ENCODE measurements around the gene G6PC2.

Gene G6PC2

DNA sequence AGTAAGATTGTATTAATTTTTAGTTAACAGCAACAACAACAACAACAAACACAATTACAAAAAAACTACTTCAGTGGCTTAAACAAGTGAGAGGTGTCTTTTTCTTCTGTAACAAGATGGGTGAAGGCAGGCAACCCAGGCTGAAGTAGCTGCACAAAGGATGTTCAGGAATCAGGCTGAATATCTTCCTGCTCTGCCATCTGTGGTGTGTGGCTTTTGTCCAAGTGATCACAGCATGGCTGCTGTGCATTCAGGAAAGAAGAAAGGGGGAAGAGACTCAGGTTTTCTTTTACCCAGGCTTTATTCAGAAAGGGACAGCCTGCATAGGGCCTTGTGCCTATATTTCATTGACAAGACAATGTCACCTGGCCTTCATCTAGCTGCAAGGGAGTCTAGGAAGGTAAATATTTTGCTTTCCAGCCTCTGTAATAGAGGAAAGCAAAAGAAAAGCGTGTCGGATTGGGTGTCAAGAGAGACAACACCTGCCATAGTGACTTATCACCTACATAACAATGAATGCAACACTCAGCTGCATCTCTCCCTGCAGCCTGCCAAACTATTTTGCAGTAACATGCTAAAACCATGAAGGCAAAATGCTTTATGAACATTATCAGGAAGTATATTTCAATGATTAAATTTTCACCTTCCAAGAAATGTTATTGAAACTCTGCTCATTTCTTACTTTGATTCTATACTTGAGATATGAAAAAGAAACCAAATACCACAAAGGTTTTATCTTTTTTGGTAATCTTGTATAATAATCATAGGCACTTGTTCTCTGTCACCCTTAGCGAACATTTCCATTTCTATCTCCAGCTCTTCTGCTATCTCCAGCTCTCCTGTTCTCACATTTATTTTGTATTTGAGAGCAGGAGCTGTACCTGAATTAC lies 14.6 kb downstream of the G6PC2 start:
- Histone ChIP-seq H3K36me3 (no peaks in the 10 kb centered on the region), H3K27ac (no peak overlapping the region), H3K27me3 (peaks cover 34% of the 10 kb centered on the region), H3K4me1 (ENCODE audit: control insufficient read depth in 1 of 2, insufficient read depth in 1 of 2, low read depth in 1 of 2, low read length in 1 of 2) (peaks cover 4 to 8% of the 10 kb centered on the region in 2 experiments), H3K4me3 (ENCODE audit: low read depth in 1 of 2, low read length in 1 of 2) (no peak overlapping the region), H3K9me3 (no peaks in the 10 kb centered on the region)
- TF ChIP-seq, protein P1, sequence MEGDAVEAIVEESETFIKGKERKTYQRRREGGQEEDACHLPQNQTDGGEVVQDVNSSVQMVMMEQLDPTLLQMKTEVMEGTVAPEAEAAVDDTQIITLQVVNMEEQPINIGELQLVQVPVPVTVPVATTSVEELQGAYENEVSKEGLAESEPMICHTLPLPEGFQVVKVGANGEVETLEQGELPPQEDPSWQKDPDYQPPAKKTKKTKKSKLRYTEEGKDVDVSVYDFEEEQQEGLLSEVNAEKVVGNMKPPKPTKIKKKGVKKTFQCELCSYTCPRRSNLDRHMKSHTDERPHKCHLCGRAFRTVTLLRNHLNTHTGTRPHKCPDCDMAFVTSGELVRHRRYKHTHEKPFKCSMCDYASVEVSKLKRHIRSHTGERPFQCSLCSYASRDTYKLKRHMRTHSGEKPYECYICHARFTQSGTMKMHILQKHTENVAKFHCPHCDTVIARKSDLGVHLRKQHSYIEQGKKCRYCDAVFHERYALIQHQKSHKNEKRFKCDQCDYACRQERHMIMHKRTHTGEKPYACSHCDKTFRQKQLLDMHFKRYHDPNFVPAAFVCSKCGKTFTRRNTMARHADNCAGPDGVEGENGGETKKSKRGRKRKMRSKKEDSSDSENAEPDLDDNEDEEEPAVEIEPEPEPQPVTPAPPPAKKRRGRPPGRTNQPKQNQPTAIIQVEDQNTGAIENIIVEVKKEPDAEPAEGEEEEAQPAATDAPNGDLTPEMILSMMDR (IDR thresholded peaks at IDR 0.05) = no peak

DNA sequence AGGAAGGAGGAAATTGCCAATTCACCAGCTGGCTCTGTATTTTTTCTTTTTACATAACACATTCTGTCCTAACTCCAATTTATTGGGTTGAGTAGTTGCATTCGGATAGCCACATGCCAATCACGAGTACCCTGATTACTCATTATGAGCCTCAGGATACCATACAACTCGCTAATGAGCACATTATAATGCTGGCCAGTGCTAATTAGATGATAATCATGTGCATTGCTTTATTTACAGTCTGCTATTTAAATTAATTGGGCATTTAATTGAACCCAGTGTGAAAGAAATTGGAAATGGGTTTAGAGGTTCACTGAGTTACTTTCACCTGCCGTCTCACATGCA lies 15.2 kb downstream of the G6PC2 start:
- H3K27ac ChIP-seq = no peak overlapping the region
- no peaks in the 10 kb centered on the region for H3K36me3 ChIP-seq
- H3K9me3 ChIP-seq = no peaks in the 10 kb centered on the region
- TF ChIP-seq, protein P1 (IDR thresholded peaks at IDR 0.05) = no peak
- peaks cover 4 to 8% of the 10 kb centered on the region in 2 experiments for H3K4me1 ChIP-seq (ENCODE audit: control insufficient read depth in 1 of 2, insufficient read depth in 1 of 2, low read depth in 1 of 2, low read length in 1 of 2)
- no peak overlapping the region for H3K4me3 ChIP-seq (ENCODE audit: low read depth in 1 of 2, low read length in 1 of 2)
- H3K27me3 ChIP-seq = peaks cover 28% of the 10 kb centered on the region

DNA sequence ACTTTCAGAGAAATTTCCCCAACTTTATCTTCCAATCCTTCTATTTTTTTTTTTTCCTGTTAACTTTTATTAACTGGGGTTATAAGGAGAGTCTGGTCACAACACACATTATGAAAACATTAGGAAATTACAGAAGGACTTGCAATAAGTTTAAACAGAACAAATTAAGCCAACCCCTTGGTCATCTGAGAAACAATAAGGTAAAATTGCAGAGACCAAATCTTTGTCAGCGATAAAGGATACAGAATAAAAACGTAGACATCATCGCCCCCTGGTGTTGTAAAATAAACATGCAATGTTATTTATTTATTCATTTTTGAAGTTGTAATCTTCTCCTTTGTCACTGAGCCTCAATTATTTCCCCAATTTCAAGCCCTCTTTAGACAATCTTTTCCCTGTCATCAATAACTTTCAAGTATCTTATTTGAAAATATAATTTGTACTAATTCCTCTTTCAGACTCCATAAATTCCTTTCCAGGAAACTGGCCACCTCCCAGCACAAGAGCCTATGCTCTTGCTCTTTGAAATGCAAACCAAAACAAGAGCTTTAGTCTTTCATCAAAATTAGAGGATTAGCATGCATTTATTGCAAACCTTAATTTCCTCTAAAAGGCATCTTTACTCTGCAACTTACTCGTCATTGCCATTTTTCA lies 19.5 kb downstream of the G6PC2 start:
- no peaks in the 10 kb centered on the region for H3K36me3 ChIP-seq
- TF ChIP-seq, protein P1 (IDR thresholded peaks at IDR 0.05) = peak; percentile 21
- no peaks in the 10 kb centered on the region for H3K4me1 ChIP-seq (ENCODE audit: control insufficient read depth in 1 of 2, insufficient read depth in 1 of 2, low read depth in 1 of 2, low read length in 1 of 2)
- no peak overlapping the region for H3K4me3 ChIP-seq (ENCODE audit: low read depth in 1 of 2, low read length in 1 of 2)
- H3K9me3 ChIP-seq = no peaks in the 10 kb centered on the region
- no peak overlapping the region for H3K27ac ChIP-seq
- no peaks in the 10 kb centered on the region for H3K27me3 ChIP-seq

DNA sequence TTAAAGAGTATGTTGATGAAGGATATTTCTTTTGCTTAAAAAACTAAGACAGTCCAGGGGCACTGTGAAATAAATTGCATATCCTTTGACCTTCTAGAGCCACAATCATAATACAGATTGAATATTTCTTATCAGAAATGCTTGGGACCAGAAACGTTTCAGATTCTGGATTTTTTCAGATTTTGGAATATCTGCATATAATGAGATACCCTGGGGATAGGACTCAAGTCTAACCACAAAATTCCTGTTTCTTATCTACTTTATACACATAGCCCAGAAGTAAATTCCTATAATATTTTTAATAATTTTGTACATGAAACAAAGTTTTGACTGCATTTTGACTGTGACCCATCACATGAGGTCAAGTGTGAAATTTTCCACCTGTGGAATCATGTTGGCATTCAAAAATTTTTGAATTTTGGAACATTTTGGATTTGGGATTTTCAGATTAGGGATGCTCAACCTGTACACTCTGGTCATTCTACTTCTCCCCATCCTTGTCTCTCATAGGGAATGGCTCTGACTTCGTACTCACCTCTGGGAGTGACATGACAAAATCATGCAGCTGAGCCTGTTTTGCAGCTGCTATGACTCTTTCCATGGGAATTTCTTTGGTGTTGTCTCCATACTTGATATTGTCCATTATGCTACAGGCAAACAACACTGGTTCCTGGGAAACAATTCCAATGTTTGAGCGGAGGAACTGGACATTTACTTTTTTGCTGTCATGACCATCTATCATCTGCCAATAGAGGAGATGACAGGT lies 25.7 kb downstream of the G6PC2 start:
- Histone ChIP-seq H3K4me3 (ENCODE audit: low read depth in 1 of 2, low read length in 1 of 2) (no peak overlapping the region), H3K4me1 (ENCODE audit: control insufficient read depth in 1 of 2, insufficient read depth in 1 of 2, low read depth in 1 of 2, low read length in 1 of 2) (no peaks in the 10 kb centered on the region), H3K9me3 (no peaks in the 10 kb centered on the region), H3K27me3 (peaks cover 7% of the 10 kb centered on the region), H3K36me3 (no peaks in the 10 kb centered on the region), H3K27ac (no peak overlapping the region)
- TF ChIP-seq, protein P1 (IDR thresholded peaks at IDR 0.05) = no peak

DNA sequence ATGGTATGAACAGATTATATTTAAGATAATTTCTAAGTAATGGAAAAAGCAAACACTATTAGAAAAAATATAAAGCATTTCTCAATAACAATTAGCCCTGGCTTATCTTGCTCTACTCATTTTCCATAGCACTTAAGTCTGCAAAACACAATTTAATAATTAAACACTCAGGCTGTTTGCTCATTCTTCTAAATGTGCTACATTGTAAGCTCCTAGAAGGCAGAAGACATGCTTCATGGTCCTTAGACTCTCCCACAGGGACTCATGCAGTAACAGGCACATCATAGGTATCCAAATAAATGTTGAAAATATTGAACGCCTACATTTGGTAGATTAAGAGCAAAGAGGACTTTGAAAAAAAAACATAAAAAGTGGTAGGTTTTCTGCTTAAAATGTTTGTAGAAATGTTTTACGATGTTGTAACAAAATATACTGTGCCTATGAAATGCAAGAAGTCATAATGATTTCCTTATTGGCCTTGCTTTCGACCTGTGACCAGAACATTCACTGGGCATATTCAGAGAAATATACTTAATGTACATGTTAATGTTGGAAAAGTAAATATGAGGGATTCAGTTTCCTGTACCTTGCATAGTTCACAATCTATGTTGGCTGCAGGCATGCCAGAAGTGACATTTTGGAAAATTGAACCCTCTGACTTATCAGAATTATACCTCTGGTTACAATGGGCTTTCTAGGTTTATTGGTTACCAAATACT lies 27.2 kb downstream of the G6PC2 start:
- H3K27me3 ChIP-seq = peaks cover 7% of the 10 kb centered on the region
- no peak overlapping the region for H3K27ac ChIP-seq
- H3K36me3 ChIP-seq = no peaks in the 10 kb centered on the region
- TF ChIP-seq, protein P1 (IDR thresholded peaks at IDR 0.05) = no peak
- H3K4me1 ChIP-seq (ENCODE audit: control insufficient read depth in 1 of 2, insufficient read depth in 1 of 2, low read depth in 1 of 2, low read length in 1 of 2) = no peaks in the 10 kb centered on the region
- no peaks in the 10 kb centered on the region for H3K9me3 ChIP-seq
- H3K4me3 ChIP-seq (ENCODE audit: low read depth in 1 of 2, low read length in 1 of 2) = no peak overlapping the region

Data from neutrophil (primary cell).